SK-N-SH treated with all-trans-retinoic acid at 6 μM for 48 hours (cell line): Measurements from ENCODE around the gene NCKAP5.

ENCODE experiments used
- ARNTL ChIP-seq: fragments of 450-650 bp; formaldehyde crosslinking; IDR thresholded peaks from 2 replicates; pipeline ENCODE4 v1.5.0; 2020; ENCODE audit warnings: low read depth, mild to moderate bottlenecking, moderate library complexity, borderline replicate concordance
- CREB5 ChIP-seq: fragments of 250-450 bp; sonication (Bioruptor Pico); IDR thresholded peaks from 2 replicates; pipeline ENCODE4 v1.5.1; 2020; ENCODE audit warnings: low read depth, mild to moderate bottlenecking, moderate library complexity
- CSDC2 ChIP-seq: fragments of 250-450 bp; sonication (Bioruptor Pico); IDR thresholded peaks from 2 replicates; pipeline ENCODE4 v1.5.0; 2020; ENCODE audit warnings: mild to moderate bottlenecking, moderate library complexity
- GLIS3 ChIP-seq: fragments of 250-450 bp; sonication (Bioruptor Pico); IDR thresholded peaks from 2 replicates; pipeline ENCODE4 v1.5.0; 2020; ENCODE audit warnings: mild to moderate bottlenecking, moderate library complexity
- ISL1 ChIP-seq: fragments of 250-450 bp; sonication (Bioruptor Pico); IDR thresholded peaks from 2 replicates; pipeline ENCODE4 v2.1.2; 2022; ENCODE audit warnings: mild to moderate bottlenecking, moderate library complexity
- OSR1 ChIP-seq: fragments of 250-450 bp; sonication (Bioruptor Pico); IDR thresholded peaks from 2 replicates; pipeline ENCODE4 v1.8.0; 2022; ENCODE audit warnings: moderate library complexity, mild to moderate bottlenecking, inconsistent platforms
- PATZ1 ChIP-seq: fragments of 250-450 bp; sonication (Bioruptor Pico); IDR thresholded peaks from 2 replicates; pipeline ENCODE4 v1.8.0; 2020; ENCODE audit warnings: mild to moderate bottlenecking, moderate library complexity, borderline replicate concordance
- PPARA ChIP-seq: fragments of 250-450 bp; sonication (Bioruptor Pico); IDR thresholded peaks from 2 replicates; pipeline ENCODE4 v1.5.0; 2020; ENCODE audit warnings: mild to moderate bottlenecking, borderline replicate concordance
- RARB ChIP-seq: fragments of 250-450 bp; sonication (Bioruptor Pico); IDR thresholded peaks from 2 replicates; pipeline ENCODE4 v1.8.0; 2021; ENCODE audit warnings: mild to moderate bottlenecking, moderate library complexity
- TOX ChIP-seq: fragments of 250-450 bp; sonication (Bioruptor Pico); IDR thresholded peaks from 2 replicates; pipeline ENCODE4 v1.8.0; 2021; ENCODE audit warnings: mild to moderate bottlenecking, moderate library complexity, borderline replicate concordance
- TSHZ2 ChIP-seq: fragments of 250-450 bp; sonication (Bioruptor Pico); IDR thresholded peaks from 2 replicates; pipeline ENCODE4 v1.5.0; 2020; ENCODE audit warnings: mild to moderate bottlenecking, moderate library complexity
- ZFP3 ChIP-seq: fragments of 250-450 bp; sonication (Bioruptor Pico); IDR thresholded peaks from 2 replicates; pipeline ENCODE4 v1.5.0; 2020; ENCODE audit warnings: mild to moderate bottlenecking, moderate library complexity
- ZFP30 ChIP-seq: fragments of 450-650 bp; formaldehyde crosslinking; IDR thresholded peaks from 2 replicates; pipeline ENCODE4 v1.5.0; 2022; ENCODE audit warnings: mild to moderate bottlenecking, moderate library complexity
- ZNF565 ChIP-seq: fragments of 450-650 bp; formaldehyde crosslinking; conservative IDR thresholded peaks from 2 replicates; pipeline ENCODE4 v1.5.0; 2020; ENCODE audit warnings: low read depth, mild to moderate bottlenecking, moderate library complexity

- TF ChIP-seq TOX (CRISPR knock-in tag) (no peak), CREB5 (no peak), ZFP30 (no peak), PPARA (no peak), ISL1 (CRISPR knock-in tag) (no peak), ZNF565 (CRISPR knock-in tag) (no peak), CSDC2 (no peak), ARNTL (CRISPR knock-in tag) (no peak), TSHZ2 (CRISPR knock-in tag) (no peak), RARB (no peak), PATZ1 (no peak), GLIS3 (CRISPR knock-in tag) (no peak), ZFP3 (CRISPR knock-in tag) (no peak), OSR1 (CRISPR knock-in tag) (no peak)
Observed at GRCh38 chr2:132729522-132729921, 838.7 kb downstream of the NCKAP5 start.
